Raji (cell line): ENCODE results near the gene MESD.

Source experiments
- POLR2A ChIP-seq: IDR thresholded peaks from 2 replicates; pipeline ENCODE4 v1.6.1; 2011; ENCODE audit warnings: low read depth, low read length, control low read depth; ENCODE audit not compliant: insufficient read depth

MESD gene

DNA sequence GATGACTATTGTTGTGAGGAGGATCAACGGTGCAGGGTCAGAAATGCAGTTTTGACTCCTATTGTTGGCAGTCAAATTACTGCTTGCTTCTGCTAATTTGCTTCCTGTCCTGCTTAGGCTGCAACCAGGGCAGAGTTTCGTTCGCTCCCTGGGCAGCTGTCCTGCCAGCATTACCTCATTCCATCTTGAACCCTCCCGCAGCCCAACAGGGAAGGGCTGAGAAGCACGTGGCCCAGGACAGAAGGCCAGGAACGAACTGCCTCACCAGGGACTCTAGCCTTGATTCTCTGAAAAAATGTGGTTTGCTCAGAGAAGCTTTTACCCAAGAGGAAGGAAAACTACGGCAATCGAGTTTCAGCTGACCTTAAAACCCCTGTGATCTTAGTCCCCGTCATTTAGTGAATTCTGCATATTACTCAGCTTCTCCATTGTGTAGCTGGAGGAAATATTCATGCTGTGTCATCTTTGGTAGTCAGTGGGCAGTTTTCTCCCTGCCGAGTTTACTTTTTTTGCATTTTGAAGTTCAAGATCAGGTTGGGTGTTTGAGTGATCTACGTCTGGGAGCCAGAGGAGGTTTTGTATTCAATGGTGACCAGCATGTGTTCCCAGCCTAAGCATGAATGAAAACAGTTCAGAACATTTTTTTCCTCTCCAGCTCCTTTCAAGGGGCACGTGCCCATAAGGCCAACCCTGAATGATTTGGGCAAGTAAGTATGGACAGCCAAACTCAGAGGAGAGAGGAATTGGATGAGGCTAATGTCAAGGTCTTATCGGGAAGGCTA is 34.1 kb upstream of the MESD start:
- TF ChIP-seq POLR2A: no peak

DNA sequence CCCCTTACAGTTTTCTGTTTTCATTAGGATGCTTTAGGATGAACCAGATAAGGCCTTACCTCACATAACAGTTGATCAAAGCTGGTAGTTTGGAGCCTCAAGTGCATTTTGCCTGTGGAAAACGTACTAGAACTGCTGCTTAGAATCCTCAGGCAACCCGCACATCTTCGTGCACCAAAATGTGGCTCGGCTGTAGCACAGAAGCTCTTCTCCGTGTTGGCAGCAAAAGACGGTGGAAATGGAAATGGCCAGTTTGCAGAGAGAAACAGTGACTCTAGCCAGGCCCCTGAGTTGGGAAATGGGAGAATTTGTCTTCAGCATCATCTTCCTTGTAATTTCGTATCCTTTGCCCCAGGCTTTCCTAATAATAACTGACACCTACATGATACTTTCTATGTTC is 31.7 kb upstream of the MESD start:
- no peak for TF ChIP-seq POLR2A

DNA sequence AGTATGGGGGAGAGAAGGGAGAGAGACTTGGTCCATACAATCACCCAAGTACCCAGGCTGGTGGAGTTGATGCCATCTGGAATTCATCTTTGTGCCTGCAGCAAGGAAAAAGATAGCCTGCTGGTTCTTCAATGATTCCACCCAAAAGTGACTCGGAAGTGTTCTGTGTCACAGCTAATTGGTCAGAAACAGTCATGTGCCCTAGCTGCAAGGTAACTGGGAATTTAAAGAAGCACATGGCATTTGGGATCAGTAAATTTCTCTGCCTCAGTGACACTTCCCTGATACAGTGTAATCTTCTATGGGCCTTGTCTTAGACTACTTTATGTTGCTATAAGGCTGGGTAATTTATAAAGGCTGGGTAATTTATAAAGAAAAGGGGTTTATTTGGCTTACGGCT is 28.6 kb upstream of the MESD start:
- no peak for TF ChIP-seq POLR2A

DNA sequence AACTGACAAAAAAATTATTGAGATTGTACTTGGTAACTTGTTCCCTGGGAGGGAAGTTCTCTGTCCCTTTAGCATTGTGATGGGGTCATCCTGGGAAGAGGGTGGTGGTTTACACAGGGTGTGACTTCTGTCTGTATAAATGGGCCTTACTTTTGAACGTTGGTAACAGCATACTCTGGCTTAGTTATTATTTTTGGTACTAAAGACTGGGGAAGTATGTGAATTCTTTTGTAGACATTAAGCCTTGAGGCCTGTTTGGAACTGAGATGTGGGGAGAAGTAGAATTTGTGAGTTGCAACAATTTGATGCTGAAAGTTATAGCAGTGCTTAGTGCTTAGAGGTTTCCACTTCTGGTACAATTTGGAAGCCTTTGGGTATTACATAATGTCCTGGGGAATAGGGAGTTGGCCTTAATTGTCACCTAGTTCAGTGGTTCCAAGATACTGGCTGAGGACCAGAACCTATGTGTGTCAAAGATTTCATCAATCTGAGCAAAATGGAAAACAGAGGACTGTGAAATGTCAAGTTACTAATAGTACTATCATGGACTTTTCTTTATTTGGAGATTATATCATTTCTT is 27.0 kb upstream of the MESD start:
- no peak for TF ChIP-seq POLR2A

DNA sequence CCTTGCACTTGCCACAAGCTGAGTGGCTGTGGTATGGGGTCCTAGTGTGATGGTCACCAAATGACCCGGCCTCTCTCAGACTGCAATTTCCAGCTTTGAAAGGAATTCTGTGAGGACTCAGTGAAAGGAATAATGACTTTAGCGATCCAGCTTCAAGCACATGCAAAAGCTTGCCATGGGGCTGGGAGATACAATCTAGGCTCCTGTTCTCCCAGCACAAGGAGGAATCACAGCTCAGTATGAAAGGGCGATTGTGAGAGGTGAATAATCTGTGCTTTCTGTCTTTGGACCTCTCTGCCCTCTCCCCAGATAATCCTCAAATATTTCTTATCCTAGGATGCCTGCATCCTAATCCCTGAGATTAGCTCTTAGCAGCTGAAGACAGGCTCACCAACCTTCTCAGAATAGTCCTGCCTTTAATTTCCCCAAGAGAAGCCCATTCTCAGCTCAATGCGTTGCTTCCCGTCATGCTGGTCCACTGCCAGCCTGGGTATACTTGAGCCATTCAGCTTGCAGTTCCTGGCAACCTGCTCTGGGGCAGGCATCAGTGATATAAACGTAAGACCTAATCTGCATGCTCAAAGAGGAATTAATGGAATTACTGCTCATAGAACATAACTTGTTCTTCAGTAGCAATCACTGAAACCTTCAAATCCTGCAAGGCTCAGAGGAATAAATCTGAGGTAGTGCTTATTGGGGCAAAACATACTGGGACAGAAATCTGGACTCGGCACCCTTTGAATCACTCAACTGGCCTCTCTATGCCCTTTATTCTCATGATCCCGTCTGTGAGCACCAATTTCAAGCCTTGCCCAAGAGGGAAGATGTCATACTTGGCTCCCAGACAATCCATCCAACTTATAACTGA is 26.2 kb upstream of the MESD start:
- TF ChIP-seq POLR2A: no peak

DNA sequence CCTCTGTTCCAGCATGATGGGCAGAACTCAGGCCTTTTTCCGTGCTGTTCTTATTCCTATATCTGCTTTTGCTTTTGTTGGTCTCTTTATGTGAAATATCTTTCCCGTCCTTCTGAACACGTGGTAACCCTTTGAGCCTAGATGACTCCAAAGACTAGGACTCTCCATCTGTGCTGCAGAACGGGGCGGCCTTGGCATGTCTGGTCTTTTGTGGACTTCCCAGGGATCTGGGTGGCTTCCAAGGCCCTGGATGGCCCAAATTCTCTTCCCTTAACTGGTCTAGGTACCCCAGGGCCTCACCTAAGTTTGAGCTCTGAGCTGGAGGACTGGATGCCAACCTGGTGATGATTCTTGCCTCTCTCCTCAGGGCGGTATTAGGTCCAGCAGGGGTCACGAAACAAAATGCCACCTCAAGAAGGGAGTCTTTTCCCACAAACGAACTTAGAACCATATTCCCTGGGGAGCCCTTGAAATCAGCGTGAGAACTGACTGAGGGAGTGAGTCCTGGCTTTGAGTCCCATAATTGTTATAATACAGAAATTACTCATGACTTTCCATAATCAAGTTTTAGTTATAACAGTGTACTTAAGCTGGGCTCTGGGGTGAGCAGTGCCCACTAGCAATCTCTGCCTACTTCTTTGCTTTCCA is 25.0 kb upstream of the MESD start:
- no peak for TF ChIP-seq POLR2A

DNA sequence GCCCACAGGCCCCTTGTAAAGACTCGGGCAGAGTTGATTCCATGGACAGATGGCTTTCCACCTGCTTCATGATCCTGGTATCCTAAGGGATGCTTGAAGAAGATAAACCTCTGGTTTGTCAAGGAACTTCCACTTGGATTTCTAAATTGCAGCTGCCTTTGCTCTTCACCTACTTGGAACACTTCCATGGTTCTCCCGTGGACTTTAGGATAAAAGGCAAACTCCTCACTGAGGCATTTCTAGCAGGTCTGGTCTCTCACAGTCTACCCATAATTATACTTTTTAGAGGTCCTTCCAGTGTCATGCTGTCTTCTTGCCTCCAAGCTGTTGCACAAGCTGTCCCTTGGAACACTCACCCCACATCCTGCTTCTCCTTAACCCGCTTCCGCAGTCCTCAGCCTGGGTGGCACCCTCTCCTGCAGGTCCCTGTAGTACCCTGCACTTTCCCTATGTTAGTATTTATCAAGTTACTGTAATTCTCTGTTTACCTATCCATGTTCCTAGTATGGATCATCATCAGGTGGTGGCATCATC is 23.8 kb upstream of the MESD start:
- no peak for TF ChIP-seq POLR2A

DNA sequence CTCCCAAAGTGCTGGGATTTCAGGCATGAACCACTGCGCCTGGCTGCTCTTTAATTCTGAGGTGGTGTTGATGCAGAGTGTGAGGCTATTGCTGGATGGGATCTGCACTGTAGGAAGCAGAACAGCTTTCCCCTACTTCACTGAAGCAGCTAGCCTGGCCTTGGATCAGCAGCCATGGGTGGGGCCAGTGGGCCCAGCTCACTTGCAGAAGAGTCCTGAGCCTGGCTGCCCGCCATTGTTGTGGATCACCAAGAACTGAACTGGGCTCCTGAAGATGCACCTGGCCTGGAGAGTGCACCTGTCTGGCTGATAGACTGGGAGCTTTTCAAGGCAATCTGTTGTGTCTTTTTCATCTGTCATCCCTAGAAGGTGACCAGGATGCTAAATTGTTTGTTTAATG is 23.0 kb upstream of the MESD start:
- TF ChIP-seq POLR2A: no peak

DNA sequence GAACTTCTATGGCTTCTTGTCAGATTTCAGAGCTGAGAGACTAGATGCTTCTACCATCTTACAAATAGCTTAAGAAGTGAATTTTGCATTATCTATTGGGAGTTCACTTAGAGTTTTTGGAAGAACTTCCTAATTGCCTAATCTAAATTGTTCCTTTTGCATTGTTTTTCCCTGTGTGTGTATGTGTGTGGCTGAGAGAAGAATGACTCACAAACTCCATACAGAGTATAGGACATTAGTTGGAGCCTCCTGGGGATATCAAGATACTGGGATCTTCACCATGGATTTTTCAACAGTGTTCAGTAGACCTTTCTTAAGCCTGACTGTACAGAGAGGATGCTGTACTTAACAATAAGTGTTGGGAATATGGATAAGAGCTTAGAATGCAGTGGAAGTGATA is 22.0 kb upstream of the MESD start:
- TF ChIP-seq POLR2A: no peak

DNA sequence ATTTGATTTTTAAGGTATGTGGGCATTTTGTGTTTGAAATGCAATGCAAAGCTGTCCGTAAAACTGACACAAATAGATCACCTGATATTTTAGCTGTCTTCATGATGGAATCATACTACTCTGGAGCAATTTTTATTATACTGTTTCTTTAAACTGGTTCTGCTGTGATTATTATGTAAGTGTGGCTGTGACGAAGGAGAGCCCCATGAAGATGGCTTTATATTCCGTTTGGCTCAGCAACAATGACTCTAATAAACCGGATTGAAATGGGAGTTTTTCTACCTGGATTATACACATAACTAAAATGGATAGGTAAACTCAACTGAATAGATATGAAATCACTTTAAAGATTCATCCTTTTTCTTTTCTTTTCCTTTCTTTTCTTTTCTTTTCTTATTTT is 20.5 kb upstream of the MESD start:
- TF ChIP-seq POLR2A: no peak

DNA sequence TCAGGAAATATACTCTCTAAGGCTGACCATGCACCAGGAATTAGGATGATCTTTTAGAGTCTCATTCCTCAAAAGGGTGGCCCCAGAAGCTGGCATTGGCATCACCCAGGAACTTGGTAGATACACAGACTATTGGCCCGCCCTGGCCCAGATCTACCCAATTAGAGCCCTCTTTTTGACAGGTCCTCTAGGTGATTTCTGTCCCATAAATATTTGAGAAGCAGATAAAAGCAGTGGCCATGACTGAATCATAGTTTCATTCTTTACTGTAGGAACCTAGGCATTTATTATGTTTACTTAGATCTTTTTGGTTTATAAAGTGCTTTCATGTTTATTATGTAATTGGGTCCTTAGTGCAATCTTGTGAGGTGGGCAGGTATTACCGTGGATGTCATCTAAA is 18.7 kb upstream of the MESD start:
- TF ChIP-seq POLR2A: no peak

DNA sequence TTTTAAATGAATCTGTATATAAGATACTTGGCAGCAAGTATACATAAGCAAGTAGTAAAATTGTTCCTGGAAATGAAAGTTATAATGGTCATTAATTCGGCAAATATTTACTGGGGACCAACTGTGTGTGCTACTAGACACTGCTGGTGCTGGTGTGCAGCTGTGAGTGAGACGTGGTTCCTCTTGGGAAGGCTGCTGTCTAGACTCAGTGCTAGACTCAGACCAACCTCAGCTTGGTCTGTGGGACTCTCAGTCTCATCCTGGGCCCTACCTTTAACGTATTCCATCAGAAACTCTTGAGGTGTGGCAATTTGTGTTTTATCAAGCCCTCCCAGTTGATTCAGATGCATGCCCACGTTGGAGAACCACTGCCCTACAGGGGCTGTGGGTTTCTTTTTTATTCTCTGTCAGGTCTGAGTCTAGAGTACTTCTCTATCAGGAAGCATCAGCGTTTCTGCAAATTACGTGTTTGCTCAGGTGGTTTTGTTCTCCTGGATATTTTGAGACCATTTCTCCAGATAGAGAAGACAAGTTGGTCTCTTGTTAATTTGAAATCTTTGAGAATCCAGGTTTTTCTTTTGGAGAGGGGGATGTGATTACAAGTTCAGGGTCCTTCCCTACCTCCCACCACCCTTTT is 17.9 kb upstream of the MESD start:
- TF ChIP-seq POLR2A: no peak

DNA sequence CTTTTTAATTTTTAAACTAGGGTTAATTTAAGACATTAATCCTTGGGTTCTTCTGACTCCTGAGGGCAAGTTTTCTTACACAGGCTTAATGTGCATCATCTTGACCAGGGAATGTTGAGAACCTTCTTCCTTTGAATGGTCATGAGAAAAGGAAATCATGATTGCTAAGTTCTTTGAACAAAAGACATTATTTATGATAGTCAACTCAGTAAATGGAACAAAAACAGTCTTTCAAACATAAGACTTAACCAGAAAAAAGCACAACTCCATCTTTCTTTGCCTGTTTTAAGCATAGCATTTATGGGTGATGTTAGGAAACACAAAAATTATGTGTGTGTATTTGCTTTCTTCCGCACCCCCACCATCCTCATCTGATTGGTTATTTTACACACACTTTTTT is 16.5 kb upstream of the MESD start:
- no peak for TF ChIP-seq POLR2A

DNA sequence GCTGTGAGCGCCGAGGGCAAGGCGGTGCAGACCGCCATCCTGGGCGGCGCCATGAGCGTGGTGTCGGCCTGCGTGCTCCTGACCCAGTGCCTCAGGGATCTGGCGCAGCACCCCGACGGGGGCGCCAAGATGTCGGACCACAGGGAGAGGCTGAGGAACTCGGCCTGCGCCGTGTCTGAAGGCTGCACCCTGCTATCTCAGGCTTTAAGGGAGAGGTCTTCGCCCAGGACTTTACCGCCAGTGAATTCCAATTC is 13.4 kb upstream of the MESD start:
- TF ChIP-seq POLR2A: no peak
